T-helper 9 cell (primary cell): ENCODE measurements around the gene PAPOLB.

Experiments used
- DNase-seq: peaks from one replicate; pipeline ENCODE4 v3.0.0-alpha.2; 2020

Gene PAPOLB

DNA sequence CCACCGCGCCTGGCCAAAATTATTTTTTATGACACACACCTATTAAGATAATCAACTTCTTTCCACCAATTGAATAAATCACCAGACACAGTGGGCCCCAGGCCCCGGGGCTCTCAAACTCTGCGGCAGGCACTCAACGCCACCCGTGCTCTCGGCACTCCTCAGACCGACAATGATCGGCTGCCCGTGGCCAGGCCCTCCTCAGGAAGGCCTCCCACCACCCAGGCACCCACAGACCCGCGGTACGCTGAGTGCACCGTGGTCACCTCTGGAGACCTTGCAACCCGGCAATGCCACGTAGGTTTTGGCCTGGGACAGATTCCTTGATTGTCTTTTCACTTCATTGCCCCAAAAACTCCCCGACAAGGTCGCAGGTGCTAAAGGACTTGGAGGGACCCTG, 14.8 kb upstream of the PAPOLB start:
- no peak for DNase-seq

DNA sequence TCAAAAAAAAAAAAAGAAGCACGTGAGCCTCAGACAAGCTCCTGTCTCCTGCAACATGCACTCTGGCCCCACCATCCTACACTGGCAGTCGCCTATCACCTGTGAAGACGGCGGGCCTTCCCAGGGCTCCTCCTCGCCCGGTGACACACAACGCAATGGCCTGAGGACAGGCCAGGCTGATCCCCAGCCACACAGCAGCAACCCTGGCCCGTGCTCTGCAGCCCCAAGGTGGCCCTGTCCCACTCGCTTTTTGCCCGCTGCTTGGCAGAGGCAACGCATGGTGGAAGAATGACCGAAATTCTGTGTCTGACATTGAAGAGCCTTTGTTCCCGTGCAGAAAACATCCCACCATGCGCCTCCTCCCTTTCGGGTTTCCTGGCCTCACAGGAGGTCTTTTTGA, 13.6 kb upstream of the PAPOLB start:
- no peak for DNase-seq

DNA sequence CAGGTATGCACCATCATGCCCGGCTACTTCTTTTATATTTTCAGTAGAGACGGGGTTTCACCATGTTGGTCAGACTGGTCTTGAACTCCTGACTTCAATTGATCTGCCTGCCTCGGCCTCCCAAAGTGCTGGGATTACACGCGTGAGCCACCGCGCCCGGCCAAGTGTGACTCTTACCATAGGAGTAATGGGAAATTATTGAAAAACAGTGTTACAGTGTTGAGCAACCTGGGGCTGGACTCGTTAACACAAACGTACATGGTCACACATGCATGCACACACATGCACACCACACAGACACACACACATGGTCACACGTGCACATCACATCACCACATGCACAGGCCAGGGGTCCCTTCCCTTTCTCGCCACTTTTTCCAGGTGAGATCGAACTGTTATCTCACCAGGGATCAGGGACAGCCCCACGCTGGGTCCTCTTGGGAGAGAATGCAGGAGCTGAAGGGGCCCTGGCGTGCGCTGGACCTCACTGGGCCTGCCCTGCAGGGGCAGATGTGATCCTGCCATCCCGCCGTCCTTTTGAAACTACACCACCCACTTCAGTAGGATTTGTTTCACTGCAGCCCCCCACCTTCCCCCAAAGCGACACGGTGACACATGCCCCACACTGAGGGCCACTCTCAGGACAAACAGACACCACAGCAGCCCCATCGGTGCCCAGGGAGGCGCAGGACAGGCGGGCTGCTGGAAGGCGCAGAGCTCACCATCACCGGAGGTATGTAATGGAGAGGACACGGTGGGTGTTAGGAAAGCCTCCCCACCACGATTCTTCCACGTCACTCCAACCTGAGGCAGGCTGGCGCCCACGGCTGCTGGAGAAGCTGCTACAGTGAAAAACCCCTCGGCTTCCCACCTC, 11.5 kb upstream of the PAPOLB start:
- DNase-seq: no peak

DNA sequence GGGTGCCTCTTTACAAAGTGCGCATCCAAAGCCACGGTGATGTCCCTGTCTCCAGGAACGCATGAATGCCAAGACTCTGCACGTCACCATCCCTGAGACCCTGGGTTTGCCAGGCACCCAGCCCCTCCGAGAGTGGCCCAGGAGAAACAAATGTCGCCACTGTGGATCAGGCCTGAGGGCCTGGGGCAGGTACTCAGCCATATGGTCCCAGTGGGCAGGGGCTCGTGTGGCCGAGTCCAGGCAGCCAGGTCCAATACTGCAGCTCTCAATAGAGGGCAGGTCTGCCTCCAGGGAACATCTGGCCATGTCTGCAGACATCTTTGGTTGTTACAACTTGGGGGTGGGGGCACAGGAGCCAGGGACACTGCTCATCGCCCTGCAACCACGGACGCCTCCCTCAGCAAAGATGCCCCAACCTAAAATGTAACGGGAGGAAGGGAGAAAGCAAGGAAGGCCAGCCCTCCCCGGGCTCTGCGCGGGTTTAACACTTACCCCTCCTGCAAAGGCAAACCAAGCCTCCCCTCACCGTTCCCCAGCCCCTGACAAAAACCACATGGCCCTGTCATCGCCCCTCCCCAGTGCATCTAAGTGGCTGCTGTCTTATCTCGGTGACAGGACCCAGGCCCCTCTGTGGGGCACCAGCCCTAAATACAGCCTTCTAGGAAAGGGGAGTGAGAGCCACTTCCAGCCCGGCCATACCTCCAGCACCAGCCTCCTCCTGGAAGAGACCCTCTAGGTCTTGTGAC, 10.3 kb upstream of the PAPOLB start:
- DNase-seq: no peak

DNA sequence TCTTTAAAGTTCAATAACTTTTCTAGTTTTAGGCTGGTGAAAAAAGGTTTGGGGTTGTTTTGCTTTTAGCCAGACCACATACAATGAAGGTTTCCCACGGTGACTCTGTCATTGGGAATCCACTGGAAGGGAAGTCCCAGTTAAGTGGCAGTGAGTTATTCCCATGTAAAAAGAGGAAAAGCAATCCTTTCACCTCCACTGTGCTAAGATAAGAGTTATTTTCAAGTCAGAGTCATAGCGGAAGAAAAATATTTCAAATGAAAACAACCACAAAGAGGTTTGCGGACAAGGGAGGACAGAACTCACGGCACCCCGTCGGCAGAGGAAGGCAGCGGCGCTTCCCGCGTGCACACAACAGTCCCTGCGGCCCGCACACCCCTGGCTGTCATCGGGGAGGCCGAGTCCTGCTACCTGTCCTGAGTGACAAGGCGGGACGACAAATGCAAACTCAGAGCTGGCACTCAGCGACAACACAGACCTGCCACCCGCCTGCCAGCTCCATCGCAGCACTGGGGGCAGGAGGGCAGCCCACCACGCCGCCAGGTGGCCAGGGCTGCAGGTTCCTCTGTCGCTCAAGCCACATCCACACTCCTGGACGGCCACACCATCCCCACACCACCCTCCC, 9.3 kb upstream of the PAPOLB start:
- no peak for DNase-seq

DNA sequence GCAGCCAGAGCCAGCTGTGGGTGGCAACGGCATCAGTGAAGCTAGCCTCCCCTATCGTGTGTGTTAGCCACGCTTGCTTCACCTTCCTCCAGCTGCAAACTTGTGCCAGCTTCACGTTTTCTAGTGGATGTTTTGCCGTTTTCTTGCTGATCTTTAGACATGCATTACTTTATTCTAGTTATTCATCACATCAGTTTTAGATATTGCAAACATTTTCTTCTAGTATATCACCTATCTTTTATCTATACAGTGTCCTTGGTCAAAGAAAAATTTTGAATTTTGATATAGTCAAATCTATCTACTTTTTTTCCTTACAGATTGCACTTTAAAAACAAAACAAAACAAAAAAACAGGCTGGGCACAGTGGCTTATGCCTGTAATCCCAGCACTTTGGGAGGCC, 6.7 kb upstream of the PAPOLB start:
- DNase-seq: no peak

DNA sequence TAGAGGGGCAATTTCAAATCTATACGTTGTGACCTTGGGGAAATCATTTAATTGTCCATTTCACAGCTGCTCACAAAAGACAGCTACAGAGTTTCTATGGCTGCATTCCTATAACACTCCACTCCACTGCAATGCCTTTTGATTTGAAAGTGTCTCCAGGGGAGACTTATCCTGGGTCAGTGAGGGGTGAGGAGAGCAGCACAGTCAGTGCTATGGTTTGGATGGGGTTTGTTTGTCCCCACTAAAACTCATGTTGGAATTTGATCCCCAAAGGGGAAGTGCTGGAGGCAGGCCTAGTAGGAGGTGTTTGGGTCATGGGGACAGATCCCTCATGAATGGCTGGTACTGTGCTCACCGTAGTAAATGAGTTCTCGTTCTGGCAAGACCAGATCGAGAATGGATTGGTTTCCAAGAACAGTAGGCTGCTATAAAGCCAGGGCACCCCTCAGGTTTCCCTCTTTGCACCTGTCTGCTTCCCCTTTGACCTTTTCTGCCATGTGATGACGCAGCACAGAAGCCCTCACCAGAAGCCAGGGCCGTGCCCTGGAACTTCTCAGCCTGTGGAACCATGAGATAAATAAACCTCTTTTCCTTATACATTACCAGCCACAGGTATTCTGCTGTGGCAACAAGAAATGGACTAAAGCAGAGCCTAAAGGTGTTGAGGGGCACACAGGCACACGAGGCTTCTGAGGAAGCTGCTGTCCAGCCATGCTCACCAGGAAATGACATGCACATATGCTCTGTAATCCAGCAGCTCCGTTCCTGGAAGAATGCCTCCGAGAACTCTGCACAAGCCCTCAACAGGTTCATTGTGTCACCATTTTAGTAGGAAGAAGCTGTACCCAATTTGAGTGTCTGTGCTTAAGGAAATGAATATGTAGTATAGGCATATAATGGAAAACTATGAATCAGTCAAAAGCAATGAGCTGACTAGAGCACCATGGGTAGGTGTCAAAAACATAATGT, 5.0 kb upstream of the PAPOLB start:
- DNase-seq: no peak

DNA sequence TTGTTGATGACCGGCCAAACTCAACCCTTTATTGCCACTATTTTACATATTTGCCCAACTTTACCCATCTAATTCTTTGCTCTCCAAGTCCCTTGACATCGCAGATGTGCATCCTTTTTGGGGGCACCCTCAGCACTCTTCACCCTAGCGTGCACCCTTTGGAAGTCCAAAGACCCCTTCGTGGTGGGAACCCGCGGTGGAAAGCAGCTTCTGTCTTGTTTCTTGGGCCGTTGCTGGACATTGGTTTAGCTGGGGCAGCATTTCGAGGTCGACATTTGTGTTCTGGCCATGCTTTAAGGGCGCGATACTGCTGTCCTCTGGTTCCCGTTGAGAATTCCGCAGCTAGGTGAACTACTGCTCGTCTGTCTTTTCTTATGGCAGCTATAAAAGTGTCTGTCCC, 326 bp upstream of the PAPOLB start:
- DNase-seq: no peak

DNA sequence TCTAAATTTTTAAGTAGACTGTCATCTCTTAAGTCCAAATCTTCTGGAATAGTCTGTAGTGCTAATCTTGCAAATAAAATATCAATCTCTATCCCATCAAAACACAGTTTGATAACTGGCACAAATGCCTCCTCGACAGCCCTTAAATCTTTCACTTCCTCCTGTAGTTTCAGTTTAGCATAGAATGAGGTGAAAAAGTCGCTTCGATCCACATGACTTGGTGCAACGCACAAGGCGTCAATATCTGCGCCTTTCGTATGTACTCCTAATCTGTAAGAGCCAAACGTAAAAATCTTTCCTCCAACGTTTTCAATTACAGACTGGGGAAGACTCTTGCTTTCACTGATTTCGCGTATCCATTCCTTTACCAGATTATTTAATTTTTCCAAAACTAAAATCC, 603 bp downstream of the PAPOLB start:
- no peak for DNase-seq

DNA sequence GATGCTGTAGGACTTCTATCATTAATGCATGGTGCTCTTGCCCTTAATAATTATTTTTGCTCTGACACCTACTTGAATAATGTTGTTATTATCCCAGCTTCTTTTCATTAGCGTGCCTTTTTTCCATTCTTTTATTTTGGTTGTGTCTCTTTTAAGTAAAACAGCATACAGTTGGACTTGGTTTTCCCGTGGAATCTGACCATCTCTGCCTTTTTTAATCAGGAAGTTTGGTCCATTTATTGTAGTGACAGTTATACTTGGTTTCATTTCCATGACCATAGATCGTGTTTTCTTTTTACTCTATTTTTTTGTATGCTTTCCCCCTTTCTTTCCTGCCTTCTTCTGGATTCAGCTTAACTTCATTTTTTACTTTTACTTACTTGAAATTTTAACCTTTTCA, 4.6 kb downstream of the PAPOLB start:
- no peak for DNase-seq

DNA sequence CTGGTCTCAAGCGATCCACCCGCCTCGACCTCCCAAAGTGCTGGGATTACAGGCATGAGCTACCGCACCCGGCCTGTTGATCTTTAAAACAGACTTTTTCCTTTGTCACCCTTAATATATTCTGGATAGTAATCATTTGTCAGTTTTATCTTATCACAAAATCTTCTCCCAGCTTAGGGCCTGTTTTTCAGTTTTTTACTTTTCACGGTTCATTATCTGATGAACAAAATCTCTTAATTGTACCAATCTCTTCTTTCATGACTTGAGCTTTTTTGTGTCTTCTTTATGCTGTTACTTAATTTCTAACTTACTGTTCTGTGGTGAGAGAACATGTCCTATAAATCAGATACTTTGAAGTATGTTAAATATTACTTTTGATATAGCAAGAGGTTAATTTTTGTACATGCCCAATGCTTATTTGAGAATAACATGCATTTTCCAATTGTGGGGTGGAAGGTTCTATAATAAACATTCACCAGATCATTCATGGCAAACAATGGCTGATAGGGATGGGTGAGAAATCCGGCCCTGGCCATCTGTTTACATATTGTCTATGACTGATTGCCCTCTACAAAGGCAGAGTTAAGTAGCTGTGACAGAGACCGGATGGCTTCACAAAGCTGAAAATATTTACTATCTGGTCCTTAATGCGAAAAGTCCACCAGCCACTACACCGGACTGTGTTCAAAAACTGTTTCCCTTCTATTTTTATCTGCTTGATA, 5.3 kb downstream of the PAPOLB start:
- DNase-seq: no peak

DNA sequence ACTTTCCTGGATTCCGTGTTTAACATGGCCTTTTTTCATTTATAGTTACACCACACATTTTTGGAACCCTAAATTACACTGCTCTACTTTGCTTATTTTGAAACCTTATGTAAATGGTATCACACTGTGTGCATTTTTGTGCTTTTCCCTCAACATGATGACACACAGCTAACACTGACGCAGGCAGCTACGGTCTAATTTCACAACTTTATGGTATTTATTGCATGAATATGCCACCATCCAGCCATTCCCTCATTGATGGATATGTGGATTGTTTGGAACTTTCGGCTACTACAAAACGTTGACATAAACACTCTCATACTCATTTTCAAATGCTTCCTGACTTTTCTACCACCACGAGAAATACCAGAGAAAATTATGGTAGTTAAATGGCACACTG, 6.9 kb downstream of the PAPOLB start:
- no peak for DNase-seq

DNA sequence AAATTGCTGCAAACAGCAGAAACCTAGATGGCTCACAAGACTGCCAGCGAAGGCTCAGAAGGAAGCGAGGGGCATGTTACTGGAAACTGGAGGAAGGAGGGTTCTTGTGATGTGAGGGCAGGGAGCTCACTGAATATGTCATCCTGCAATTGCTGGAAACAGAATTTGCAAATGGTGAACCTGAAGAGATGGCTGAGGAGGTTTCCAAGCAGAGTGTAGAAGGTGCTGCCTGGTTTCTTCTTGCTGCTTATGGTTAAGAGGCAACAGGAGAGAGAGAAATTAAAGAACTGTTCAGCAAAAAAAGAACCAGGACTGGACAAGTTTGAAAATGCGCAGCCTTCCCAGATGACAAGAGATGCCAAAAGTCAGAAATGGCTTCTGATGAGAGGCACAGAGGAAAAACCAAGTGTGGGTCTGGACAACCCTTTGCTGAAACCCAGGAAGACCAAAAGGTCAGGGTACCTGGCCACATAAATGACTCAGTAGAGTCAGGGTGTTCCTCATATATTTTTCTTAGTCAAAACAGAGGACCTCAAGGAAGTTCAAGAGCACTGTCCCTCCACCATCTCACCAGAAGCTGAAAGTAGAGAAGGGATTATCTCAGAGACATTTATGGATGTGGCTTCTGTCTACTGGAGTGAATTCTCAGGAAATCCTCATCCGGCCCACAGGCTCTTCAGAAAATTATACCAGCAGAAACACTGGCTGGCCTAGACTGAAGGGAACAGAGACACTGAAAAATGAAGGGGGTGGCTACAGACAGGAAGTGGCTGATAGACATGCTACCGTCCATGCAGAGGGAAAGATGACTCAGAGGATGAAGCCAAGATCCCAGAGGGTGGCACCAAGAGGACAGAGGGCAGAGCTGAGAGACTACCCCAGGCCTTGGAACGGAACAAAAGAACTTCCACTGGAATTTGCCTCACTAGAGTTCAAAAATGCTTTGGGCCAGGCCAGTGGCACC, 10.1 kb downstream of the PAPOLB start:
- no peak for DNase-seq

DNA sequence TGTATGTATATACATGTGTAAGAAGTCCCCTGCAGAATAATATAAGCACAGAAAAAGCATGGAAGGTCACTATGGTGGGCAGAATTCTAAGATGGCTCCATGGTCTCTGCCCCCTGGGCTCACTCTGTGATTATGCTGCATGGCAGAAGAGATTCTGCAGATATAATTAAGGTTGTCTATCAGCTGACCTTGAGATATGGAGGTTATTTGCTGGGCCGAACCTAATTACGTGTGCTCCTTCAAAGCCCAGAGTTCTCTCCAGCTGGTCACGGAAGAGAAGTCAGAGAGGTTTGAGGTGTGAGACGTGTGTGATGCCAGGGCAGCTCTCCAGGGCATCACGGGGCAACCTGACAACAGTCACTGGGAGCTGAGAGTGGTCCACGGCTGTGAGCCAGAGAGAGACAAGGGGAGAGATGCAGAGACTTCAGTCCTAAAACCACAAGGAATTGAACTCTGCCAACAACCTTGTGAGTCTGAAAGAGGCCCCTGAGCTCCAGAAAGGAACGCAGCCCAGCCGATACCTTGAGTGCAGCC, 11.5 kb downstream of the PAPOLB start:
- DNase-seq: no peak

DNA sequence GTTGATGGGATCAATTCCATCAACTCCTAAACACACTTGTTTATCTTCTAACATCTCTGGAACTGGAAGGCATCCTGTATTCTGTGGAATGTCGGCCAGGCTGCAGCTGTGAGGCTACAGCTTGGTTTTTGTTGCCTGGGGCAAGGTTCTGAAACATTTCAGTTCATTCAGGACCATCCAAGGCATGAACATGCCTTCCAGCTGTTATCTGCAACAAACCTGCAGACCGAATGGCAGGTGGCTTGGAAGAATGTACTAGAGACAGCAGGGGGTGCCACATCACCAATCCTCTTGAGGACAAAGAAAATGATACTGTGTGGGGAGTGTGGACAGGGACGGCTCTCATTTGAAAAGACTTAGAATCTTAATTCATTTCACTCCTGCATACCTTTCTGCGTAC, 12.4 kb downstream of the PAPOLB start:
- DNase-seq: no peak

DNA sequence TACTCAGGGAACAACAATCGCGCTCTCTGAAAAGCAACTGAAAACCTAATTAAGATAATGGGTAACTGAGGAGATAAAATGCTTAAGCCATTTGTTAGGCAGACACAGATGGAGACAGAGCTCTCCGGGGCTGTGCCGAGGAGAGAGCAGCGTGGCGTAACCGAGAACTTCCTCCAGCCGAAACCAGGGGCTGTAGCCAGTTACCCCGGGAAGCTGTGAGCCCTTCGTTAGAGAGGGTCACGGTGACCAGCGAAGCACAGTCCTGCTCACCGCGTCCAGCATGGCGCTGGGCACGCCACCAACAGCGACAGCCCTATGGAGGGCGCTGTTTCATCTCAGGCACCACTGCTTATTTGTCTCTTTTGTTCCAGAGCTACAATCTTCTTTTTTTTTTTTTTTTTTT, 16.1 kb downstream of the PAPOLB start:
- DNase-seq: no peak

DNA sequence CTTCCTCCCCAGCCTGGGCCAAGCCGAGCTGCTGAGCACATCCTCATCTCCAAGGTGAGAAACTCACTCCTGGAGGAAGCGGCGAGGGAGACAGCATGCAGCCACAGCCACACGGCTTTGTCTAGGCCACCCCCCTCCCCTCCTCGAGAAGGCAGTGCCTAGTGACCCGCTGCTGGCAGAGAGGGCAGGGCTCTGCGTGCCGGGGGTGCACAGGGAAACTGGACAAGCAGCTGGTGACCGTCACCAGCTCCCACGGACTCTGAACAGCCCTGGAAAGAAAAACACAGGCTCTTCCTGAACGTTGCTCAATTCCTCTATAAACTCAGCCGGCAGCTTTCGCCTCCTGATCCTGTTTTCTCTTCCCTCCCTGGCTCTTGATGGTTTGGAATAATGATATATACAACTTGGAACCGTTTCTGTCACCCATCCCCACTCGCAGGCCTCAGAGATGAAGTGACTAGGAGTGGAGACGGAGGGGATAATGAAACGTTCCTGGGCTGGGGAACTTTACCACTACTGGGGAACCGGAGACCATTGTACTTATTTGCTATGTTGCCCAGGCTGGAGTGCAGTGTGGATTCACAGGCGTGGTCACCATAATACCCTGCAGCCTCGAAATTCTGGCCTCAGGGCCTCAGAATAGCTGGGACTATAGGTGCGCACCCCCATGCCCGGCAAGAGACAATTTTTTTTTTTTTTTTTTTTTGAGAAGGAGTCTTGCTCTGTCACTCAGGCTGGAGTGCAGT, 19.3 kb downstream of the PAPOLB start:
- no peak for DNase-seq

DNA sequence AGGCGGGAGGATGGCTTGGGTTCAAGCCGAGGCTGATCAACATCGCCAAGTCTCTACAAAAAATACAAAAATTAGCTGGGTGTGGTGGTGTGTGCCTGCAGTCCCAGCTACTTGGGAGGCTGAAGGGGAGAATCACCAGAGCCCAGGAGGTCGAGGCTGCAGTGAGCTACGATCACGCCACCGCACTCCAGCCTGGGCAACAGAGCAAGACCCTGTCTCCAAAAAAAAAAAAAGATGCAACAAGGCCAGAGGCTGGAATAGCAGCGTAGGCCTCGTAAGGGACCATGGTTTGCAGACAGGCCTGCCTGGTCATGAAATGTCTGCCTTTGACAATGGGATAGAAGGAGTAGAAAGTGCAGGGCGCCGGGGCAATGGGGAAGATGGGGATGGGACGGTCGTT, 20.0 kb downstream of the PAPOLB start:
- DNase-seq: no peak

DNA sequence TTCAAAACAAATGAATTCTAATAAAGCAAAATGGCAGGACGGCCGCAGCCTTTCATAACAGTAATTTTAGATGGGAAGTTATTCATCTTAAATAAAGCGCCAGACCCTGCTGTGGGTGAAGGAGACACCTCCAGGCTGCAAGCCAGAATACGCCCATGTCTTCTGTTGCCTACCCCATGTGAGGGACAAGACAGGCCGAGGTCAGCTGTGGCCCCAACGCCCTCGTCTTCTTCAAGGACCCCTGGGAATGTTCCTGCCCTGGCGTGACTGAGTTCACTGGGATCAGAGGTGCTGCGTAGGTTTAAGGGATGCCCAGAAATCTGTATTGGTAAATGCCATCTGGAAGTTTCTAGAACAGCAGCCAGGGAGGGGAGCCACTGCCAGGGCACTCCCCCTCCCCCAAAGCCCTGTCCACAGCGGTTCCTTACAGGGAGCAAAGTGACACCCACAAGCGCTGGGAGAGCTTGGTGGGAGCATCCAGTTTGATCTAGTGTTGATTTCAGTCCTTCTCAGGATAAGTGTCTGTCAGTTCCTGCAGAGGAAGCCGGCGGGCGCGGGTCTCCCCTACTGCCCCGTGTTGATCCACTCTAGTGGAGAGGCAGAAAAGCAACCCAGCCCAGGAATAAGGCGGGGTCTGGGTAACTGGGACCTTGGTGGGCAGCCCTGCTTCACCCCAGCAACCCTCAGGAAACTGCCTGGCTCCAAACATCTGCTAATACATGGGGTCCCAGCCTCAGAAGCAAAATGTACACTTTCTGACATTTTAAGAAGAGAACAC, 20.6 kb downstream of the PAPOLB start:
- DNase-seq: no peak
